HG03460 (cell line): ENCODE measurements around the gene HOXB8.

Experiments used
- ATAC-seq: cut with Tn5 transposase; IDR thresholded peaks from one replicate; pipeline ENCODE4 v1.9.1; 2021; ENCODE audit not compliant: unreplicated experiment

HOXB8 gene

DNA sequence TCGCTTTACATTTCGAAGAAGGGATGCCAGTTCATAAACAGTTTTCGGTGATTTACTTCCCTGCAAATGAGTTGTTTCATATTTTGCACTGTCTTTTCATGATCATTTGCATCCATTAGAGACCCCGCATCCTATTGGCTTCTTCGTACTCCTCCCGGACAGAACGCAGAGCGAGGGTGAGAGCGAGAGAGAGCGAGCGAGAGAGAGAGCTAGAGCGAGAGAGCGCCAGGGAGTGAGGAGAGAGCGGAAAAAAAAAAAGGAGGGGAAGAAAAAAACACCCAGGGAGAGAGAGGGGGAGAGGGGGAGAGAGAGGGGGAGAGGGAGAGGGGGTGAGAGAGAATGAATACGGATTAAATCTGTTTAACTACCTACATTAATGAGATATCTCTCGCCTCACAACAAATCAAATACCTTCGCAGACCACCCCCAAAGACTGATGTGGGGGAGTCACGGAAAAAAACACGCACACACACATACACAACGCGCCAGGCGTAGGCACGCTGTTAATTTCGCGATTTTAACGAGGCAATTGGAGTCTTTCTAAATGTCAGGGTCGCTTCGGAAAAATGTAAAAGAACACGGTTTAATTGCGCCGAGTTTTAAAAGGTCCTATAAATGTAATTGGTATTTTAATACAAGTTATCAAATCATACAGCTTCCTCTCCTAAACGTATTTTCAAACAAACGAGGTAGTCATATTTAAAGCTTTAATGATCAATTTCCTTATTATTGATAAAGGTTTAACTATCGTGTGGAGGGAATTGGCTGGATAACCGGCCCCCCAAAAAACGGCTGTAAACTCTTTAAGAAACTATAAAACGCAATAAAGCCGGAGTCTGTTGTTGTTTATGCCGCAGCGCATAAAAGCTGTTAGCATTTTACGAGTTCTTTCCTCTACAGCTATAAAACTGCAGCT lies at the start of gene HOXB8:
TSS of gene HOXB8 (minus strand) at position 246 of the 916 bp plus-strand sequence. CDS start 588 bp downstream, outside the sequence.
- ATAC-seq, result no peak

DNA sequence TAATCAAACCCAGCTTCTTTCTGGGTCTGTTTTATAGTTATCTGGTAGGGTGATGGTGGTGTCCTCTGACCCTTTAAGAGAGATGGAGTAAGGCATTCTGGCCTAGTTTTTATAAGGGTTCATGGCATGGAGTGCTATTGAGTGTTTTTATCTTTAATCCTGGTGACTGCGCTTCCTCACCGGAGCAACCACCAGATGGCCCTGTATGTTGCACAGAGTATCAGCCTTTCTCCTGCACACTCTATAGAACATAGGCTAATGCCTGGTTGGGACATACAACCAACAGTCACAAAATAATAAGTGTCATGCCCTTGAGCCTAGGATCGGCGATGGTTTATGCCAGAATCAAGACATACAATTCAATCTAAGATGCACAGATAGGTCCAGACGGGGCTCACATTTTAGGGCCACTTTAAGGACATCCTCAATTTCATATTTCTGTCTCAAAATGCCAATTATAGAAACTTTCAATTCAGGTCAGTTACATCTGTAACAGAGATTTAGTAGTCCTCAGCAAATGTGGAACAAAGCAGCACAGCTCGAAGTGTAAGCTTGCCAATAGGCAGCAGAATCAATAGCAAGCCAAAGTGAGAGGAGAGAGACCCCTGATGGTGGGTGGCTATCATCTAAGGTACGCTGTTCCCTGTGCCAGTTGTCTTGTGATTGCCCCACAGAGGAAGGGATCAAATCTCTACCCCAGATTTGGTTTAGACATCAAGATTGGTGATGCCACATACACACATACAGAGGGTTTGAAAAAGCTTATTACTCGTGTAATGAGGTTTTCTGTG lies 48.2 kb upstream of the HOXB8 start:
- no peak for ATAC-seq

DNA sequence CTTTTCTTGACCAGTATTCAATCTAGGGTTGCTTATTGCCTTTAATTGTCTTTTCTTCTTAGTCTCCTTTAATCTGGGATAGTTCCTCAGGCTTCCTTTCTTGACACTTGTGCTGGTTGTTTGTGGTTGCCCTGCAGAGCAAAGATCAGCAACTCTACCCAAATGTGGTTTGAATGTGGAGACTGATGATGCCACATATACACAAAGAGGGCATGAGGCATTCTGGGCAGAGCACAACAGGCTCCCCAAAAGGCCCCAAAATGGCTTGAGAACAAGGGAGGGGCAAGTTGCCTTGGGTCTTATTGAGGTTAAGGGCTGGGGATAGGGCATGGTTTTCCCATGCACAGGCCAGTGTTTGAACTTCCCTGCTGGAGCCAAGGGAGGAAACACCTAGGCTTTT lies 40.8 kb upstream of the HOXB8 start:
- ATAC-seq, result no peak

DNA sequence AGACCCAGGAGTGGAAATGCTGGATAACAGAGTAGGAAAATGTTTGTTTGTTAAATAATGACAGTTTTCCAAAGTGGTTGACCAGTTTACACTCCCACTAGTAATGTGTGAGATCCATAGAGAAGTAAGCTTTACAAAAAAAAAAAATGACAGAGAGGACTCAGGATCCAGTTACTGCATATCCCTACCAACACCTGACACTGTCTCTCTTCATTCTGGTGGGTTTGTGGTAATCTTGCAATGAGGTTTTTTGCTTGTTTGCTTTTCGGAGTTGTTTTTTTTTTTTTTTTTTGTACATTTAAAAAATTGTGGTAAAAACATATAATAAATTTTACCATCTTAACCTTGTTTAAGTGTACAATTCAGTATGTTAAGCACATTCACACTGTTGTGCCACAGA lies 34.6 kb upstream of the HOXB8 start:
- no peak for ATAC-seq

DNA sequence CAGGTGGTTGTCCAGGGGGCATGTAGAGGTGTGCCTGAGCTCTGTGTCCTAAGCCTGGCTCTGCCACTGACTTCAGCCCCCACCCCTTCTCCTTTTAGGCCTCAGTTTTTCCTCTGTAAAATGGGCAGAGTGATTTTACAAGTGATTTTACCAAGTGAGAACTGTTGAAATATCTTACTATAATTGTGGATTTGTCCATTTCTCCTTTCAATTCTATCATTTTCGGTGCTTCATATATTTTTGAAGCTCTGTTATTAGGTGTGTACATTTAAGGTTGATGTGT lies 32.8 kb upstream of the HOXB8 start:
- ATAC-seq, result no peak

DNA sequence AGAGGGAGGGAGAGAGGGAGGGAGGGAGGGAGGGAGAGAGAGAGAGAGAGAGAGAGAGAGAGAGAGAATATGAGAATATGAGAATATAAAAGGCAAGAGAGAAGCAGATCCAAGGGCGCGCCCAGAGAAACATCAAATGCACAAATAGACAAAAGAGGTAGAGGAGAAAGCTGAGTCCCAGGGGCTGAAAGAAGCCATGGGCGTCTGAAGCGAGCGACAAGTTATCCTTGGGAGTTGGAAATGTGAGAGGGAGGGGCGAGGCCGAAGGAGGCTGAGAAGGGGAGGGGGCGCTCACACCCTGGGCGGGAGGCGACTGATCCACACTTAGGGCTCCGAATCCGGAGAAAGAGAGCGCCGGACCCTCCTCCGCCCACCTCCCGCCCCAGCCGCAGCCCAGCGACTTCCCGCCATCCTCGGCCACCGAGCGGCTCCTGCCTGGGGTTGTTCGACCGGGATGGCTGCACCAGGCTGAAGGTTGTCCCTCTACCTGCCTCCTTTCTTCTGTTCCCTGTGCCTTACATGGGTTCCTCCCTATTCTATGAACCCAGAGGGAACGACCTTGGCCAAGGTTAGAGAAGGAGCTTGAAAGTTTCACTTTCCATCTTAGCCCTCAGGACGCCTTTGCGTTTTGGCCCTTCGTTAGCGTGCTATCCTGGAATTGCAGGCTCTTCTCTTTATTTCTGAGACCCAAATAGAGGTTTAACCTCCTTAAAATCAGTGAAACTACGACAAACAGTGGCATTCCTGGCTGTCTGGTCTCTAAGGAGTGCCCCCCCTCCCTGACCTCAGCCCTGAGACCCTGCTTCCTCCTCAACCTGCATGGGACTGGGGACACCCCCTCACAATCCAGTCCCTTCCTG lies 32.2 kb upstream of the HOXB8 start:
- no peak for ATAC-seq

DNA sequence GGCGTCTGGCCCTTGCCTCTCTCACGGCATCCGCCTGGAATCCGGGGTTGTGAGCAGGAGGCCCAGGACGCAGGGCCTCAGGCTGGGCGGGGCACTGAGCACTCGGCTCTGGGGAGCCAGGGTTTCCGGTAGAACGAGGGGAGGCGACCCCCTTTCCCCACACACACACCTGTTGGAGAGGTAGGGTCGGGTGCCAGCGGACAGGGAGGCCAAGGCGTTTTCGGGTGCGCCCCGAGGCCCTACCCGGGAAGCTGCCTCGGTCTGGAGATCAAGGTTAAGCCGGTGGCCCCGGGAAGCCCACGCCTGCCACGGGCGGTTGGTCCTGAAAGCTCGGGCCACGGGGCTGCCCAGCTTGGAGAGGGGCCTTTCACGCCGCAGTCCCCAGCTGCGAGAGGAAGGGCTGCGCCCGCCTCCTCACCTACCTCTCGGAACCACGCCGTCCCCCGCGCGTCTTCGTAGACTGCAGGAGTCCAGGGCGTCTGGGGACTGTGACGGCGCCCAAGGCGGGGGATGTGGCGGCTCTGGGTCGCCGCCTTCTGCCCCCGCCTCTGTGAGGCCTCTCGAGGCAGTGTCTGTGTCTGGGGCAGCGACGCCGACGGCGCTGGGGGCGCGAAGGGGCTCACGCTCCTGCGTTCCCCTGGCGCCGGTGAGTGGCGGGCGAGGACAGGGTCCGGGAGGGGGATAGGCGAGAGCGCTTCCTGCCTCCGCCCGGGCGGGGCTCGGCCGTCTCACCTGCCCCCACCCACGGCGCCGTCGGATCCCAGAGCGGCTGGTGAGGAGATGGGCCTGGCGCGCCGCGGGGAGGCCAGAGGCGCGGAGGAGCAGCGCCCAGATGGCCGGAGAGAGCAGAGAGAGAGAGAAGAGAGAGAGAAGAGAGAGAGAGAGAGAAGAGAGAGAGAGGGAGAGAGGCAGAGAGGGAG lies 31.4 kb upstream of the HOXB8 start:
- ATAC-seq, result no peak

DNA sequence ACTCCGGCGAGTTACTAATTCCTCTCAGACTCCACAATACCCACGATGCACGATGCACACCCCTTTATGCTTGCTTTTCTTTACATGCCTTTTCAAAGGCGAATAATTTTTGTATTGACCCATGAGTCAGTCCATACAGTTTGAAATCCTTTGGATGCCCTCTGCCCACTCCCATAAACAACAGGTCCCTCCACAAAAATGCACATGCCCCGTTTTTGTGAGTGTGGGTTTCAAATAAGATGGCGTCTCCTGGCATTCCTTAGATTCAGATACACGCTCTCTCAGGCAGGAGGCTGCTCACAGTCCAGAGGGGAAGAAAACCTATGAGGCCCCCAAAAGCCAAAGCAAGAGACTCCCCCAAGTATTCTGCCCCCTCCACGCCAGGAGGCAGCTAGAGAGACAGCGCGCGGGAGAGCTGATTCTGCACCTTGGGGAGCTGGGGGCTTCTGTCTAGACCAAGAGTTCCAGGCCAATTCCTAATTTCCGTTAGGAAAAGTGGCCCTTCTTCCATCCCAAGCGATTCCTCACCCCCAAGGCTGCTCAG lies 30.6 kb upstream of the HOXB8 start:
- ATAC-seq, result no peak

DNA sequence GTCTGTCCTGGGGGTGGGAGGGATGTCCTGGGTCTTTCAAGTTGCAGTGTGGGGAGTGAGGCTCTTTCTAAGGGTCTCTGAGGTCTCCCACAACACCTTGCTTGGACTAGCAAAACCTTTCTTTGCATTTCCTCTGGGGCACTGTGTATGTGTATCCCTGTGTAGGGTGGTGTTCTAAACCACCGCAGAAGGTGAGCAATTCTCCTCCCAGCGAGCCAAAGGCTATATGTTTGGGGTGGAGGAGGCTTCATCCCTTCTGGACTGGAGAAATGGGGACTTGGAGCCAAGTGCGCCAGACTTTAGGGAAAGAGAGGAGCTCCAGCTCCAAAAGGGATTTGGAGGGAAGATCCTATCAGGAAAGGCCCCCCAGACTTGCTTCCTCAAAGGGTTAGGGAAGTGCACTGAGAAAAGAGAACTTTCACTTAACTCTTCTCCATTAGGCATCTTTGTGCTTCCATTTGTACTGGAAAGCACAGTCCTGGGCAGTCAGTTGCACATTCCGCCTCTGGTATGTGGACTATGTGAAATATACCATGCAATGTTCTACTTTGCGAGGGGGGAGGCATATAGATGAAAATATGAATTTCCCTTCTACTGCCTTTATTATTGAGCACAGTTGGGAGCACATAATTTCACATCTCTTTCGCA lies 29.9 kb upstream of the HOXB8 start:
- ATAC-seq, result no peak

DNA sequence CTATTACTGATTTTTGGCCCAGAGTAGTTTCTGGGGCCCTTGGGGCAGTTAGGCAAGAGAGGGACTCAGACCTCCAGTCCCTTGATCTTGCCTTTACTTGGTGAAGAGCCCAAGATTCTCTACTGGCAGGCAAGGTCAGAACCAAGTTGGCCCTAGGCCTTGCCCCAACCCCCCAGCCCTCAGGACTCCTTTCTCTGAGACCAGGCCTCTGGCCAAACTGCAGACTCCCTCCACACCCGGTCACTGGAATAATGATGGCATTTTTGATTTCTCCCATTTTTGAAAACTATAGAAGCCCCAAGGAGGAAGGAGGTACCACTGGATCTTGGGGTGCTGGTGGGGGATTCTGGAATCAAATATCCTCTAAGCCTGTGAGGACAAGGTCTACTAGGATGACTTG lies 29.1 kb upstream of the HOXB8 start:
- ATAC-seq, result no peak

DNA sequence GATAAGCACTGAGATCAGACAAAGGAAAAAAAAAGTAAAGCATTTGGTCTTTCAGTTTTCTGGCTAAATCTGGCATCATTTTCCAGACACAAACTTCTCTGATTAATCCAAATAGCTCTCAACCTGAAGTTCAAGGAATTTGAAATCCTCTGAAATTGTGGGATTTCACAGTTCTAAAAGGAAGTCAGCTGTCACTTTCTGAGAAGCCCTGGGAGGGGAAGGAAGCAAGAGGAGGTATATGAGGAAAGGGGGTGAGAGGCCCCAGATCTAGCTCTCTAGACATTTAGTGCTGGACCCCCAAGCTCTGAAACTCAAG lies 28.6 kb upstream of the HOXB8 start:
- no peak for ATAC-seq

DNA sequence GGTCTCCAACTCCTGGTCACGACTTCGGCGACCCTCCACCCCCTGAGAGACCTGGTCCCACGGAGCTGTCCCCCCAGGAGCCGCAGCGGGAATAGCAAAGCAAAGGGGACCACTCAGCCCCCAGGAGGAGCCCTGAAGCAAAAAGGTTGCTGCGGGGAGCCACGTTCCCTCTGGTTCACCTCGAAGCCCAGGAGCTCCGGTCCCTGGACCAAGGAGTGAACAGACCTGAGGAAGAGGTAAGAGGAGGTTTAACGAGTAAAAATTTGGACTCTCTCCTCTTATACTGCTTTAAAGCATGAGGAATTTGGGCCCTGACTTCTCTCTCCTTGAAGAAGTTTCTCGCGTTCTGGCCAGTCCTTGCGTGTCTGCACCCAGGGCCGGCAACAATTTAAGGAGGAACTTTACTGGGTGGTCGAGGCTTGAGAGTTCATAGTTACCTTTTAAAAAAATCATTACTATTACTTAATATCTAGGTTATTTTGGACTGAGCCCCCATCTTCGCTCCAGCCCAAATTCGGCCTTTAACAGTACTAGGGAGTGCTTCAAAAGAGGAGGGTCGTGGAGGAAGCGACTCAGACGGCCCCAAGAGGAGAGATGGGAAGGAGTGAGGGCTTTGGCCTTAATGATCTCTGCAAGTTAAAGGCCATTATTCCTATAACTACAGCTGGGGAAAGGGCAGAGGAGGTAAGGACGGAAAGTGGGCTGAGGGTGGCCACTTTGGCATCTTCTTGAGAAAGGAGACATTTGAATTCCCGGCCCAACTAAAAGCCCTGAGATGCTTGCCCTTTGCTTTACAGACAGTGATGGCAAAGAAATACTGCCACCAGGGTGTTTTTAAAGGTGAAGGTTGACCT lies 28.0 kb upstream of the HOXB8 start:
- ATAC-seq, result no peak

DNA sequence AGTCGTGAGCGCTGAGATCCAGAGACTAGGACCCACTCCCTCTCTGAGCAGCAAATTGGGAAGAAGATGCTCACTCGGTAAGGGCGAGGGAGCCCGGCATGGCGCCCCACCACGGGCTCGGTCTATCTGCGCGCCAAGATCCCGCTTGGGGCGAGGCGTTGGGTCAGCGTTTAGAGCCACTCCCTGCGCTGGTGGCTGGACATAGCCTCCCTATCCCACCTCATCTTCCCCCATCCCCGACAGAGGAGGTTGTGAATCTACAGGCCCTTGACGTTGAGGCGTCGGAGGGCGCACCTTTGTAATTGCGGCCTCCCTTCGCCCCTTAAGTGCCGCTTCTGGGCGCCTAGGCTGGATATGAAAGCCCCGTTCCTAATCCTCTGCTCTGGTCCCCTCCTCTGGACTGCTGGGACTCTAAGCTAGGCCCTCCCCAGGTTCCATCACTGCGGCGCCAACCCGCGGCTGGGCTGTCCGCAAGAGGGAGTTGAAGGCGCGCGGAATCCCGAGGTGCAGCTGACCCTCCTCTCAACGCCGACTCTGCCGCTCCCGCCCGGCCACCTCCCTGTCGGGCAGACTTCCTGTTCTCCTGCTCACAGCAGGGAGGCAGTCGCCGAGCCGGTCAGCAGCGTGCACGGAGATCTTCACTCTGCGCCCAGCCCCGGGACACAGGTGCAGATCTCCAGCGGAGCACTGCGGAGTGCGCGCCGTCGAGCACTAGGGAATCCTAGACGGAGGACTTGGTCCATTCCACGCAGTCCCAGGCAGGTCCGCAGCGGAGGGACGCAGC lies 27.2 kb upstream of the HOXB8 start:
- no peak for ATAC-seq

DNA sequence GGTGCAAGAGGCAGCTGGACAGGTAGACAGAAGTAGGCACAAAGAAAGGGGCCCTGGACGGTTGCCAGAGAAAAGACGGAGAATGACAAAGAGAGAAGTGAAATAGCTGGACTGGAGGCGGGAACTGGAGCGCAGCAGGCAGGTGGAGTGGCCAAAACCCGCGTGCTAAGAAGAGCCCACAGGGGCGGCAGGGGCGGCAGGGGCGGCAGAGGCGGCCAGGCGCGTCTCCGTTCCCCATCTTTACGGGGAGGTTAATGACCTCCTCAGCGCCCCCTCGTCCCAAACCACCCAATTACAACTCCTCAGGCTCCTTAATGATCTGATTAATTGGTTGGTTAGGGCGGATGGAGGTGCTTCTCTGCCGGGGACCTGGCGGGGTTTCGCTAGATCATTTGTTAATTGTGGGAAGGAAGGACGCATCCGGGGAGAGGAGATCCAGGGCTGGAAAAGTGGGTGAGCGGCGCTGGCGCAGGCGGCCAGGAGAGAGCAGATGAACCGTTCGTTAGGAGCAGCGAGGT lies 26.5 kb upstream of the HOXB8 start:
- no peak for ATAC-seq

DNA sequence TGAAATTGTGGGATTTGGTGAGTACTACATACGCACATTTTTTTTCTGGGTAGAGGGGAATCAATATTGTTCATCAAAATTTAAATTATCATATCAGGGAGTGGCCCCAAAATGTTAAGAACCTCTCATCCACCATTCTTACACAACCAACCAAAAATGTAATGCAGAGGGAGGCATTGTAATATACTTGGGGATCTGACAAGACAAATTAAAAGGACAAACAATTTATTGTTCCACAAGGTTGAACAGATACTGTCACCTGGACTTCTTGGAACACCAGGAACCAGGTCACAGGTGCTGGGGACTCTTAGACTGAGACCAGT lies 25.7 kb upstream of the HOXB8 start:
- ATAC-seq, result no peak

DNA sequence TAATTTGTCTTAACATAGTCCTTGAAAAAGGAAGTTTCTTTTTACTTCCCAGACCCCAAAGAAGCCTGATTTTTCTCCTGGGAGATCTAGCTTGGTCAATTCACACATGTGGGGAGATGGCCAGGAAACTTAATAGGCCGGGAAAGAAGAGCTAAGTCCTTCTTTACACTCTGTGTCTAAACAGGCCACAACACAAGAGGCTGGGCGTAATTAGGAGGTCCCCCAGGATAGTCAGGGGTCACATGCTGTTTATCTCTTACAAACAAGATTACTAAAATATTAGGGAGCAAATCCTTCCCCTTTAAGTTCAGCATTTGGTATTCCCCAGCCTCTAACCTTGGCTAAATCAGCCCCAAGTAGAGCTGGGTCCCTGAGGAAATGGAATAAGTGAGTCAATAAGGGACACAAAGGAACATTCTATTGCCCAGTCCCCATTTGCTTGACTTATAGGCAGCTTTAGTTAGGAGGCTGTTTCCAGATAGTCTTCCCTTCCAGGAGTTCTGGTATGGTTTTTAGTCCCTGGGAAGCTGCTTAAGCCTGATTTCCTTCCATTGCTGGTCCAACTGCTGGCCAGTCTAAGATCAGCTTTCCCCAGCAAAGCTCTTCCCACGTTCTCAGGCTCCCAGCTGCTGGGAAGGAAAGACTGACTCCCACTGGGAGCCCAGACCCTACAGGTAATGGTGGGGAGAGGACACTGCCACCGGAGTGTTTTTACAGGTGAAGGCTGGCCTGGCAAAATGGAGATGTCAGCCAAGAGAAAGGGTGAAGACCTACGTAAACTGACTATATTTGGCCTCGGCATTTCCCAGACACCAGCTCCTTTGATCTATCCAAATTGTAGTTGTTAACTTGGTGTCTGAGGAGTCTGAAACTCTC lies 25.1 kb upstream of the HOXB8 start:
- ATAC-seq, result no peak

DNA sequence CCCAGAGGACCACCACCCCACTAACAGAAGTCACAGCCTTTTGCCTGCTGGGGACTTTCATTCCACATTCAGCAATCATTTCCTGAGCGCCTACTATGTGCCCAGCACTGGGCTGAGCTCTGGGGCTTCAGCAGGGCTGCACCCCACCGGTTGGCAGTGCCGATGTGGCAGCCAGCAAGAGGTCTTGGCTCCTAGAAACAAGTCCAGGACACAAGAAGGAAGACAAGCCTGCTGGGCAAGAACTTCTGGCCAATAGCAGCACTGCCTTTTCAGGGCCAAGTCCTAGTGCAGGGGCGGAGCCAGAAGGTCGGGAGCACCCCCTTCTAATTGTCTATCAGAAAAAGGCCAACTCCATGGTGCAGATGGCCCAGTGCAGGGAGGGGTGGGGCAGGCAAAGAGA lies 24.0 kb upstream of the HOXB8 start:
- ATAC-seq, result no peak
